H1 (cell line): ENCODE data around the gene DGAT2. TPM values are rescaled to one million over a fixed set of nuclear protein-coding genes. Genes with fewer than 3 reads are reported as not detected.

Source experiments
- CTCF ChIA-PET: fragments of 300-600 bp; sonication (Branson Sonifier 250); formaldehyde crosslinking; loops from one replicate; lab custom pipeline; 2021; ENCODE audit not compliant: partially characterized antibody; lab: Charles Lee
- POLR2A ChIA-PET: fragments of 300-600 bp; sonication (Branson Sonifier 250); formaldehyde crosslinking; loops from one replicate; lab custom pipeline; 2021; ENCODE audit warnings: inconsistent platforms; ENCODE audit not compliant: partially characterized antibody; lab: Charles Lee
- DNase-seq, 2 experiments: peaks; one replicate each; pipeline versions ENCODE4 v3.0.0 to v3.0.0-alpha.2; 2010 to 2022; ENCODE audit warnings: low spot score in 2 of 2, low read depth in 1 of 2, mixed read lengths in 1 of 2
- FAIRE-seq: peaks from 2 replicates; lab custom pipeline; 2011; peaks lifted over from hg19 to GRCh38; lab: Jason Lieb, UNC
- H2AFZ ChIP-seq: 2 replicates; pipeline ENCODE4 v1.8.1; 2012; ENCODE audit warnings: low read length, inconsistent platforms
- H2AK5ac ChIP-seq: 2 replicates; pipeline ENCODE4 v1.6.1; 2013; ENCODE audit warnings: low read depth, low read length
- H2BK120ac ChIP-seq: replicated peaks from 2 replicates; pipeline ENCODE3; 2013; ENCODE audit warnings: low read depth, low read length, inconsistent platforms
- H2BK12ac ChIP-seq: 2 replicates; pipeline ENCODE4 v1.6.1; 2013; ENCODE audit warnings: low read depth, low read length
- H2BK15ac ChIP-seq: 2 replicates; pipeline ENCODE4 v1.6.1; 2013; ENCODE audit warnings: low read length
- H2BK20ac ChIP-seq: 2 replicates; pipeline ENCODE4 v1.6.1; 2013; ENCODE audit warnings: low read length
- H2BK5ac ChIP-seq: 2 replicates; pipeline ENCODE4 v1.6.1; 2013; ENCODE audit warnings: low read depth, low read length
- H3K14ac ChIP-seq: 2 replicates; pipeline ENCODE4 v1.6.1; 2013; ENCODE audit warnings: inconsistent platforms; ENCODE audit not compliant: insufficient read length
- H3K18ac ChIP-seq: 2 replicates; pipeline ENCODE4 v1.6.1; 2013; ENCODE audit warnings: low read length; ENCODE audit errors: extremely low read depth
- H3K23ac ChIP-seq: 2 replicates; pipeline ENCODE4 v1.6.1; 2013; ENCODE audit warnings: inconsistent platforms; ENCODE audit not compliant: insufficient read length
- H3K23me2 ChIP-seq: 2 replicates; pipeline ENCODE4 v1.6.1; 2013; ENCODE audit warnings: low read depth, low read length
- H3K27ac ChIP-seq: 2 replicates; pipeline ENCODE4 v1.6.1; 2011; ENCODE audit warnings: low read depth, low read length, inconsistent platforms
- H3K27me3 ChIP-seq, 4 experiments: replicated peaks in 1 of 4; 1 replicate in 1 of 4; 2 replicates in 3 of 4; pipeline versions ENCODE4 v1.6.1 to v1.8.1; 2011 to 2013; ENCODE audit warnings: low read length in 3 of 4, mild to moderate bottlenecking in 3 of 4, inconsistent platforms in 2 of 4, mixed read lengths in 2 of 4, moderate library complexity in 1 of 4; ENCODE audit not compliant: control insufficient read depth in 3 of 4, insufficient read depth in 3 of 4; ENCODE audit errors: extremely low read depth in 1 of 4
- H3K36me3 ChIP-seq, 4 experiments: 2 replicates each; pipeline versions ENCODE4 v1.6.1 to v1.8.1; 2011 to 2013; ENCODE audit warnings: mild to moderate bottlenecking in 4 of 4, low read length in 3 of 4, moderate library complexity in 2 of 4, control low read depth in 1 of 4, inconsistent platforms in 1 of 4; ENCODE audit not compliant: insufficient read depth in 4 of 4, control insufficient read depth in 2 of 4
- H3K4ac ChIP-seq: replicated peaks from 2 replicates; pipeline ENCODE3; 2013; ENCODE audit warnings: low read length, low read depth, mixed read lengths, inconsistent platforms; ENCODE audit not compliant: insufficient read length
- H3K4me1 ChIP-seq, 4 experiments: replicated peaks in 1 of 4; 1 replicate in 1 of 4; 2 replicates in 3 of 4; pipeline versions ENCODE4 v1.6.1 to v1.8.1; 2011 to 2013; ENCODE audit warnings: low read length in 3 of 4, inconsistent platforms in 2 of 4, mixed read lengths in 1 of 4; ENCODE audit not compliant: insufficient read depth in 4 of 4, control insufficient read depth in 3 of 4
- H3K4me2 ChIP-seq, 2 experiments: 2 replicates each; pipeline versions ENCODE4 v1.6.1 to v1.8.1; 2011 to 2013; ENCODE audit warnings: low read depth in 2 of 2, low read length in 2 of 2, control low read depth in 1 of 2, inconsistent platforms in 1 of 2, mild to moderate bottlenecking in 1 of 2; ENCODE audit not compliant: insufficient read depth in 1 of 2
- H3K4me3 ChIP-seq, 4 experiments: fragments of 200-600, 300-600 bp in 1 of 4; sonication (generic), shearing (Covaris generic), sonication (Bioruptor Twin) in 1 of 4; 2 replicates each; pipeline versions ENCODE4 v1.5.1 to v1.8.1; 2011 to 2016; ENCODE audit warnings: low read length in 4 of 4, low read depth in 3 of 4, control low read depth in 2 of 4, inconsistent platforms in 2 of 4, mild to moderate bottlenecking in 2 of 4, mixed read lengths in 1 of 4, moderate library complexity in 1 of 4; ENCODE audit not compliant: insufficient read depth in 2 of 4; ENCODE audit errors: extremely low read depth in 1 of 4
- H3K56ac ChIP-seq: replicated peaks from 2 replicates; pipeline ENCODE3; 2013; ENCODE audit warnings: low read depth, mild to moderate bottlenecking, mixed read lengths, low read length, inconsistent platforms; ENCODE audit not compliant: insufficient read length
- H3K79me1 ChIP-seq: 2 replicates; pipeline ENCODE4 v1.6.1; 2013; ENCODE audit warnings: low read depth, low read length, control low read depth
- H3K79me2 ChIP-seq, 2 experiments: 2 replicates each; pipeline versions ENCODE4 v1.6.1 to v1.8.1; 2012 to 2013; ENCODE audit warnings: low read length in 2 of 2, mild to moderate bottlenecking in 2 of 2, inconsistent platforms in 1 of 2; ENCODE audit not compliant: insufficient read depth in 2 of 2, control insufficient read depth in 1 of 2
- H3K9ac ChIP-seq, 4 experiments: replicated peaks in 1 of 4; 1 replicate in 1 of 4; 2 replicates in 3 of 4; pipeline versions ENCODE4 v1.6.1 to v1.8.1; 2011 to 2013; ENCODE audit warnings: low read depth in 3 of 4, low read length in 3 of 4, control low read depth in 2 of 4, mild to moderate bottlenecking in 2 of 4, moderate library complexity in 2 of 4, inconsistent platforms in 1 of 4; ENCODE audit errors: extremely low read depth in 1 of 4
- H3K9me3 ChIP-seq, 2 experiments: 2 replicates each; pipeline versions ENCODE4 v1.6.1 to v1.8.1; 2012 to 2013; ENCODE audit warnings: mild to moderate bottlenecking in 2 of 2, moderate library complexity in 2 of 2, control low read depth in 1 of 2, inconsistent platforms in 1 of 2, low read depth in 1 of 2, low read length in 1 of 2, mixed read lengths in 1 of 2; ENCODE audit not compliant: insufficient read depth in 2 of 2
- H4K20me1 ChIP-seq, 2 experiments: replicated peaks in 1 of 2; 2 replicates each; pipeline versions ENCODE3 to v1.8.1; 2011 to 2013; ENCODE audit warnings: inconsistent platforms in 2 of 2, low read length in 2 of 2, mild to moderate bottlenecking in 1 of 2; ENCODE audit not compliant: insufficient read depth in 2 of 2, control insufficient read depth in 1 of 2
- H4K5ac ChIP-seq: 2 replicates; pipeline ENCODE4 v1.6.1; 2013; ENCODE audit warnings: low read length, low read depth, mixed read lengths, inconsistent platforms; ENCODE audit not compliant: insufficient read length
- H4K8ac ChIP-seq: 2 replicates; pipeline ENCODE4 v1.8.0; 2013; ENCODE audit warnings: mild to moderate bottlenecking, moderate library complexity, low read length, inconsistent platforms; ENCODE audit not compliant: insufficient read depth; ENCODE audit errors: extremely low read depth
- H4K91ac ChIP-seq: replicated peaks from 2 replicates; pipeline ENCODE3; 2013; ENCODE audit warnings: low read length, mixed read lengths, inconsistent platforms; ENCODE audit not compliant: insufficient read length
- ATF3 ChIP-seq: IDR thresholded peaks from 2 replicates; pipeline ENCODE4 v1.6.1; 2011; ENCODE audit warnings: low read depth, mild to moderate bottlenecking, low read length; ENCODE audit not compliant: insufficient read depth
- BRCA1 ChIP-seq: IDR thresholded peaks from 2 replicates; pipeline ENCODE4 v1.6.1; 2012; ENCODE audit warnings: low read depth, low read length, improper control_type of control experiment
- CBX5 ChIP-seq: fragments of 300-800, 300-1000 bp; sonication (generic); IDR thresholded peaks from 2 replicates; pipeline ENCODE4 v1.7.1; 2016; ENCODE audit warnings: antibody characterized with exemption, low read length, low read depth
- CREB1 ChIP-seq: IDR thresholded peaks from 2 replicates; pipeline ENCODE4 v1.6.1; 2012; ENCODE audit warnings: inconsistent platforms
- HDAC2 ChIP-seq, 2 experiments: fragments of 300-600 bp in 1 of 2; sonication (generic) in 1 of 2; IDR thresholded peaks; 2 replicates each; pipeline ENCODE4 v1.6.1; 2011 to 2012; ENCODE audit warnings: low read depth in 2 of 2, low read length in 2 of 2, mild to moderate bottlenecking in 2 of 2, moderate library complexity in 2 of 2, borderline replicate concordance in 1 of 2, inconsistent platforms in 1 of 2
- HDAC6 ChIP-seq: IDR thresholded peaks from one replicate; pipeline ENCODE4 v1.7.1; 2012; ENCODE audit warnings: low read depth, mild to moderate bottlenecking, inconsistent platforms, low read length, moderate library complexity
- JUN ChIP-seq: IDR thresholded peaks from 2 replicates; pipeline ENCODE4 v1.6.1; 2011; ENCODE audit warnings: low read depth, mild to moderate bottlenecking, improper control_type of control experiment, low read length
- KDM5A ChIP-seq: fragments of 200-600 bp; IDR thresholded peaks from 2 replicates; pipeline ENCODE4 v1.7.1; 2012; ENCODE audit warnings: mild to moderate bottlenecking, low read length, inconsistent platforms, mixed read lengths
- MAFK ChIP-seq: IDR thresholded peaks from 2 replicates; pipeline ENCODE4 v1.6.1; 2012; ENCODE audit warnings: low read depth, mild to moderate bottlenecking, improper control_type of control experiment, low read length
- MAX ChIP-seq: IDR thresholded peaks from 2 replicates; pipeline ENCODE4 v1.6.1; 2012; ENCODE audit warnings: inconsistent platforms
- NRF1 ChIP-seq: IDR thresholded peaks from 2 replicates; pipeline ENCODE4 v1.6.1; 2011; ENCODE audit warnings: mild to moderate bottlenecking, low read depth, low read length, improper control_type of control experiment
- POU5F1 ChIP-seq: IDR thresholded peaks from 2 replicates; pipeline ENCODE4 v1.6.1; 2011; ENCODE audit warnings: low read depth, mild to moderate bottlenecking, low read length, moderate library complexity
- RAD21 ChIP-seq, 2 experiments: IDR thresholded peaks in 1 of 2; conservative IDR thresholded peaks in 1 of 2; 2 replicates each; pipeline ENCODE4 v1.6.1; 2011; ENCODE audit warnings: low read depth in 2 of 2, low read length in 2 of 2, improper control_type of control experiment in 1 of 2, inconsistent platforms in 1 of 2, mild to moderate bottlenecking in 1 of 2, moderate library complexity in 1 of 2
- TCF12 ChIP-seq: IDR thresholded peaks from 2 replicates; pipeline ENCODE4 v1.6.1; 2011; ENCODE audit warnings: low read depth, mild to moderate bottlenecking, low read length
- WGBS, 2 experiments: shearing (Covaris generic) in 1 of 2; methylation state at CpG; one replicate each; pipeline versions ENCODE4 v1.1.6 to v1.1.7; 2013 to 2015; ENCODE audit warnings: low lambda C conversion rate in 2 of 2, mixed read lengths in 2 of 2, inconsistent platforms in 1 of 2, low coverage in 1 of 2, missing lambda C conversion rate in 1 of 2; ENCODE audit not compliant: insufficient replicate concordance in 2 of 2, insufficient coverage in 1 of 2, insufficient read length in 1 of 2; ENCODE audit errors: extremely low coverage in 1 of 2, missing lambda C conversion rate in 1 of 2; 5-methylcytosine and 5-hydroxymethylcytosine counted together
- polyA plus RNA-seq, 7 experiments: library from polyadenylated mRNA; depleted of rRNA in 3 of 7; stranded (reverse) in 5 of 7; unstranded in 2 of 7; fragments of >200 nt in 5 of 7; fragments of 200-250 nt in 2 of 7; gene quantifications; 1 replicate in 5 of 7; 2 replicates in 1 of 7; 4 replicates in 1 of 7; pipeline versions ENCODE4 v1.2.1 to v1.2.3, GENCODE V29; 2011 to 2013; ENCODE audit warnings: missing spikeins in 2 of 7, mixed read lengths in 2 of 7
- total RNA-seq: library from RNA; stranded (reverse); fragmentation: NEBNext Ultra II Directional; extraction: Animal tissue kit (Norgen Biotek cat#: 25700); gene quantifications from 2 replicates; pipeline ENCODE4 v1.2.1, GENCODE V29; 2021

DGAT2 gene
- total and polyA plus RNA-seq, 2 of the 8 experiments (the other 6 are each of a cell fraction or from before 2014, with no cell fraction given), result 3.2 to 5.9 TPM

- Histone ChIP-seq H3K4ac (no peak overlapping the region), H3K36me3 (no peaks in the 10 kb centered on the region), H2BK120ac (no peak overlapping the region), H3K4me3 (no peak overlapping the region), H3K9me3 (no peaks in the 10 kb centered on the region), H2AFZ (no peak overlapping the region), H3K79me2 (no peaks in the 10 kb centered on the region), H3K27ac (no peak overlapping the region), H2BK20ac (no peak overlapping the region), H3K18ac (no peak overlapping the region), H3K79me1 (no peaks in the 10 kb centered on the region), H4K91ac (no peak overlapping the region), H2BK5ac (no peak overlapping the region), H2AK5ac (no peak overlapping the region), H4K20me1 (no peaks in the 10 kb centered on the region), H3K23ac (no peak overlapping the region), H3K4me1 (no peaks in the 10 kb centered on the region), H3K9ac (no peak overlapping the region), H3K56ac (no peak overlapping the region), H3K27me3 (peaks cover 0 to 15% (median 0%) of the 10 kb centered on the region in 4 experiments; a peak in 3 of 7 replicates), H4K8ac (no peak overlapping the region), H3K14ac (no peak overlapping the region), H2BK15ac (no peak overlapping the region), H2BK12ac (peak overlapping the region; percentile 27; the same call in 1 of the 2 replicates), H4K5ac (no peak overlapping the region), H3K23me2 (no peaks in the 10 kb centered on the region), H3K4me2 (no peak overlapping the region)
- ChIA-PET CTCF (interaction anchor here (0.6 to 2.8 kb wide), 22 partner anchors 8 to 1911 kb away, joined by 3 to 21 read pairs (median 4); no protein-coding TSS in a partner anchor), POLR2A (no interaction called here)
- DNase-seq, result no peak
- WGBS, 2 experiments, result 94% methylated on average over 9 of the region's 9 CpGs; no CpG with 5 or more reads in 1 of the 2 experiments
- FAIRE-seq, result no peak
- no peak for TF ChIP-seq NRF1
- TF ChIP-seq HDAC6, result no peak
- TF ChIP-seq CREB1, result no peak
- TF ChIP-seq JUN, result no peak
- TF ChIP-seq ATF3, result no peak
- TF ChIP-seq POU5F1, result no peak
- TF ChIP-seq BRCA1, result no peak
- no peak for TF ChIP-seq HDAC2 (IDR thresholded peaks at IDR 0.05; ENCODE audit: borderline replicate concordance in 1 of 2, low read depth in 2 of 2, low read length in 2 of 2)
- TF ChIP-seq MAFK, result no peak
- TF ChIP-seq TCF12, result no peak
- TF ChIP-seq KDM5A, result no peak
- TF ChIP-seq RAD21 (IDR thresholded peaks at IDR 0.05 in 1 of 2, conservative IDR thresholded peaks at IDR 0.05 in 1 of 2; ENCODE audit: low read depth in 2 of 2, low read length in 2 of 2), result no peak
- TF ChIP-seq CBX5, result no peak
- no peak for TF ChIP-seq MAX
Observed at GRCh38 chr11:75722669-75723042, 45.9 kb upstream of the DGAT2 start.
